Activated CD4-positive, alpha-beta memory T cell treated with anti-CD3 and anti-CD28 coated beads, Interleukin-2, amount 10 ng/mL, durations not matched to agents 7 days and 5 days (primary cell): ENCODE measurements around the gene FNDC10. TPM values are rescaled to one million over a fixed set of nuclear protein-coding genes. Genes with fewer than 3 reads are reported as not detected.

Experiments
- CTCF ChIA-PET: fragments of 350-600 bp; sonication (Branson Sonifier 250); formaldehyde crosslinking; loops from one replicate; lab custom pipeline; 2021; ENCODE audit warnings: antibody characterized with exemption, inconsistent platforms; lab: Charles Lee
- POLR2A ChIA-PET: fragments of 350-600 bp; sonication (Branson Sonifier 250); formaldehyde crosslinking; loops from one replicate; lab custom pipeline; 2021; ENCODE audit warnings: antibody characterized with exemption; lab: Charles Lee
- DNase-seq: peaks from one replicate; pipeline ENCODE4 v3.0.0-alpha.2; 2020
- H3K27ac Mint-ChIP-seq: one replicate; pipeline ENCODE4 v1.8.0; 2021; ENCODE audit warnings: mild to moderate bottlenecking, mixed read lengths
- H3K27me3 Mint-ChIP-seq: one replicate; pipeline ENCODE4 v1.8.0; 2021; ENCODE audit warnings: mixed read lengths
- H3K36me3 Mint-ChIP-seq: one replicate; pipeline ENCODE4 v1.8.0; 2021; ENCODE audit warnings: low read depth, mixed read lengths
- H3K4me1 Mint-ChIP-seq: one replicate; pipeline ENCODE4 v1.8.0; 2021; ENCODE audit warnings: mixed read lengths
- H3K4me3 Mint-ChIP-seq: one replicate; pipeline ENCODE4 v1.8.0; 2021; ENCODE audit warnings: mild to moderate bottlenecking, mixed read lengths
- H3K9me3 Mint-ChIP-seq: one replicate; pipeline ENCODE4 v1.8.0; 2021; ENCODE audit warnings: mixed read lengths
- total RNA-seq, 2 experiments: library from RNA; stranded (reverse); gene quantifications; one replicate each; pipeline ENCODE4 v1.2.3, GENCODE V29; 2021

The FNDC10 gene
- total RNA-seq, 2 experiments from 2014 or later = 2.6 to 2.7 TPM

DNA sequence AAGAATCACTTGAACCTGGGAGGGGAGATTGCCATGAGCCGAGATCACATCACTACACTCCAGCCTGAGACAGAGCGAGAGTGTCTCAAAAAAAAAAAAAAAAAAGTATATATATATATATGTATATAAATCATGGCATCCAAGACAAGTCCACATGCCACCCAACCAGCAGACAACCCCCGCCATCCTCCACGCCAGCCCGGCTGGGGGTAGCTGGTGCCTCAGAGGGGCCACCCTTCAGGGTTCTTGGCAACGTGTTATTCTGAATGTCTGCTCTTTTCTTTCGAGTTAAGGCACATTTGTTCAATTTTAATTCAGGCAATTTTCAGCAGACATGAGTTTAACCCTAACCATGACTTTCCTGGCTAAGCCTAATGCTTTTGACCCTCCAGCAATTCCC is 49.8 kb downstream of the FNDC10 start:
- H3K4me1 Mint-ChIP-seq = no peaks in the 10 kb centered on the region
- DNase-seq = no peak
- H3K27me3 Mint-ChIP-seq = no peaks in the 10 kb centered on the region
- POLR2A ChIA-PET = no interaction called here
- no peak overlapping the region for H3K4me3 Mint-ChIP-seq
- H3K36me3 Mint-ChIP-seq = no peaks in the 10 kb centered on the region
- CTCF ChIA-PET = no interaction called here
- no peak overlapping the region for H3K27ac Mint-ChIP-seq
- H3K9me3 Mint-ChIP-seq = no peaks in the 10 kb centered on the region

GRCh38 chr1:1548591-1548990 is 51.3 kb downstream of the FNDC10 start:
- Mint-ChIP-seq H3K9me3 (no peaks in the 10 kb centered on the region), H3K4me1 (no peaks in the 10 kb centered on the region), H3K36me3 (no peaks in the 10 kb centered on the region), H3K27ac (no peak overlapping the region), H3K4me3 (no peak overlapping the region), H3K27me3 (no peaks in the 10 kb centered on the region)
- DNase-seq = no peak
- CTCF ChIA-PET = no interaction called here
- POLR2A ChIA-PET = no interaction called here

Other genes with a start within 250 kb of the FNDC10 start
- under 1 TPM; 0.18 to 0.23 TPM for gene MXRA8, start 241.6 kb downstream of the FNDC10 start, total RNA-seq
- 100 to 1,000 TPM; 121 to 122 TPM for gene AURKAIP1, start 224.9 kb downstream of the FNDC10 start, total RNA-seq
- 100 to 1,000 TPM; 104 TPM for gene CCNL2, start 200.8 kb downstream of the FNDC10 start, total RNA-seq
- gene MRPL20, start 192.8 kb downstream of the FNDC10 start, total RNA-seq = 10 to 100 TPM; 82.8 to 87.3 TPM
- not detected for gene ANKRD65, start 178.9 kb downstream of the FNDC10 start, total RNA-seq
- gene VWA1, start 164.4 kb downstream of the FNDC10 start, total RNA-seq = under 1 TPM; 0.33 to 0.45 TPM
- gene ATAD3C, start 150.4 kb downstream of the FNDC10 start, total RNA-seq = 1 to 10 TPM in 1 of 2 experiments, under 1 TPM in 1; 0.98 to 1.4 TPM
- gene ATAD3B, start 128.4 kb downstream of the FNDC10 start, total RNA-seq = 10 to 100 TPM; 25.5 to 26.9 TPM
- gene ATAD3A, start 88.0 kb downstream of the FNDC10 start, total RNA-seq = 10 to 100 TPM; 26.2 to 26.5 TPM
- gene TMEM240, start 59.5 kb downstream of the FNDC10 start, total RNA-seq = under 1 TPM in 1 of 2 experiments, not detected in 1; 0.28 TPM
- gene SSU72, start 25.3 kb downstream of the FNDC10 start, total RNA-seq = 100 to 1,000 TPM; 111 to 113 TPM
- 10 to 100 TPM; 37.2 to 37.5 TPM for gene MIB2, start 15.4 kb upstream of the FNDC10 start, total RNA-seq
- gene MMP23B, start 32.0 kb upstream of the FNDC10 start, total RNA-seq = 1 to 10 TPM in 1 of 2 experiments, under 1 TPM in 1; 0.63 to 2.4 TPM
- gene CDK11B, start 58.9 kb upstream of the FNDC10 start, total RNA-seq = 10 to 100 TPM; 32.5 to 32.7 TPM
- 10 to 100 TPM; 54.5 to 55.7 TPM for gene SLC35E2B, start 92.7 kb upstream of the FNDC10 start, total RNA-seq
- gene CDK11A, start 124.2 kb upstream of the FNDC10 start, total RNA-seq = 10 to 100 TPM; 67.2 to 68.1 TPM
- gene NADK, start 178.3 kb upstream of the FNDC10 start, total RNA-seq = 10 to 100 TPM; 78.0 to 81.5 TPM